CD4-positive, alpha-beta T cell (primary cell): ENCODE data around the gene PMS1. TPM values are rescaled to one million over a fixed set of nuclear protein-coding genes. Genes with fewer than 3 reads are reported as not detected.
"Not testable (repeated sequence)": the region's sequence is repeated elsewhere in the genome, so short reads cannot be mapped to it uniquely, and the experiment has no call there.

Experiments
- ATAC-seq: fragments of 200-7000 bp; cut with Tn5 transposase; one replicate; pipeline ENCODE4 v1.10.0; 2022; ENCODE audit warnings: mild to moderate bottlenecking; ENCODE audit not compliant: poor library complexity
- CTCF ChIA-PET: fragments of 350-600 bp; sonication (Branson Sonifier 250); formaldehyde crosslinking; loops from one replicate; lab custom pipeline; 2021; ENCODE audit warnings: antibody characterized with exemption, inconsistent platforms; lab: Charles Lee
- POLR2A ChIA-PET: fragments of 350-600 bp; sonication (Branson Sonifier 250); formaldehyde crosslinking; loops from one replicate; lab custom pipeline; 2021; ENCODE audit warnings: antibody characterized with exemption, inconsistent platforms; lab: Charles Lee
- DNase-seq, 14 experiments: peaks; one replicate each; pipeline ENCODE4 v3.0.0-alpha.2; 2013 to 2020; ENCODE audit warnings: mixed read lengths in 2 of 14
- H3K27ac ChIP-seq, 2 donors: one replicate each; pipeline versions ENCODE4 v1.5.1 to v1.7.0; 2013; ENCODE audit warnings: low read length in 2 of 2, low read depth in 1 of 2, mild to moderate bottlenecking in 1 of 2
- H3K27me3 ChIP-seq, 2 experiments: 1 replicate in 1 of 2; 2 replicates in 1 of 2; pipeline versions ENCODE4 v1.6.1 to v1.7.0; 2013; ENCODE audit warnings: low read length in 2 of 2, control low read depth in 1 of 2, mild to moderate bottlenecking in 1 of 2, moderate library complexity in 1 of 2; ENCODE audit not compliant: insufficient read depth in 2 of 2, control insufficient read depth in 1 of 2
- H3K36me3 ChIP-seq: one replicate; pipeline ENCODE4 v1.6.1; 2013; ENCODE audit warnings: low read length, control low read depth; ENCODE audit not compliant: insufficient read depth
- H3K4me1 ChIP-seq: one replicate; pipeline ENCODE4 v1.6.1; 2013; ENCODE audit warnings: low read length, control low read depth; ENCODE audit not compliant: insufficient read depth
- H3K4me3 ChIP-seq: one replicate; pipeline ENCODE4 v1.5.1; 2013; ENCODE audit warnings: mild to moderate bottlenecking, low read length, moderate library complexity
- H3K9me3 ChIP-seq, 2 experiments: 1 replicate in 1 of 2; 2 replicates in 1 of 2; pipeline versions ENCODE4 v1.6.1 to v1.7.0; 2013; ENCODE audit warnings: low read length in 2 of 2, mild to moderate bottlenecking in 2 of 2, control low read depth in 1 of 2, moderate library complexity in 1 of 2; ENCODE audit not compliant: control insufficient read depth in 1 of 2, insufficient read depth in 1 of 2
- H3K27ac Mint-ChIP-seq: one replicate; pipeline ENCODE4 v1.8.0; 2020; ENCODE audit warnings: mixed read lengths
- H3K27me3 Mint-ChIP-seq: one replicate; pipeline ENCODE4 v1.8.0; 2021; ENCODE audit warnings: mixed read lengths
- H3K36me3 Mint-ChIP-seq: one replicate; pipeline ENCODE4 v1.8.0; 2021; ENCODE audit warnings: low read depth, mixed read lengths
- H3K4me1 Mint-ChIP-seq: one replicate; pipeline ENCODE4 v1.8.0; 2021; ENCODE audit warnings: low read depth, mixed read lengths
- H3K4me3 Mint-ChIP-seq: one replicate; pipeline ENCODE4 v1.8.0; 2020; ENCODE audit warnings: mild to moderate bottlenecking, mixed read lengths
- H3K9me3 Mint-ChIP-seq: one replicate; pipeline ENCODE4 v1.8.0; 2020; ENCODE audit warnings: mixed read lengths
- intact Hi-C, 2 experiments: fragments of 100-400 bp; cut with DNase I in 1 of 2; cut with micrococcal nuclease in 1 of 2; formaldehyde crosslinking; loops; one replicate each; pipeline versions ENCODE4 v1.15.1 to v1.9.0; 2023 to 2025; cut with DNase I, micrococcal nuclease
- total RNA-seq, 174 experiments: library from RNA in 2 of 174; stranded (reverse) in 2 of 174; gene quantifications; one replicate each; pipeline ENCODE4 v1.2.3 and lab custom pipeline; 2021 to 2026
- TF ChIP-seq, protein P1 (sequence below): fragments of 200-600 bp; IDR thresholded peaks from one replicate; pipeline ENCODE4 v1.8.0; 2022; ENCODE audit warnings: antibody characterized with exemption, mild to moderate bottlenecking

Gene PMS1
- total RNA-seq, 2 experiments from 2014 or later, result 9.6 to 9.8 TPM

DNA sequence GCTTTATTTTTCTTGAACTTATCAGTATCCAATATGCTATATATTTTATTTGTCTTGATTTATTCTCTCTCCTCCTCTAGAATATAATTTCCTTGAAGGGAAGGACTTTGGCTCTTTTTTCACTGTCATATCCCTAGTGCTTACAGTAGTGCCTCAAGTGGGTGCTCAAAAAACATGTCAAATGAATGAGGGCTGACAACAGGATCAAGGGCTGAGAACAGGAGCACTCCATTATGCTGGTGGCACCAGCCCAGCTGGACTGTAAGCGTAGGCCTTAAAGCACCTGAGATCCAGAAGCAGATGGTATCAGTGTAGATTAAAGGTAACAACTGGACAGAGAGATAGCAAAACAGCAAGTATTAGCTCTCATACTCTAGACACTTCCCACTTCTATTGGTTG, 46.3 kb downstream of the PMS1 start:
- TF ChIP-seq, protein P1, sequence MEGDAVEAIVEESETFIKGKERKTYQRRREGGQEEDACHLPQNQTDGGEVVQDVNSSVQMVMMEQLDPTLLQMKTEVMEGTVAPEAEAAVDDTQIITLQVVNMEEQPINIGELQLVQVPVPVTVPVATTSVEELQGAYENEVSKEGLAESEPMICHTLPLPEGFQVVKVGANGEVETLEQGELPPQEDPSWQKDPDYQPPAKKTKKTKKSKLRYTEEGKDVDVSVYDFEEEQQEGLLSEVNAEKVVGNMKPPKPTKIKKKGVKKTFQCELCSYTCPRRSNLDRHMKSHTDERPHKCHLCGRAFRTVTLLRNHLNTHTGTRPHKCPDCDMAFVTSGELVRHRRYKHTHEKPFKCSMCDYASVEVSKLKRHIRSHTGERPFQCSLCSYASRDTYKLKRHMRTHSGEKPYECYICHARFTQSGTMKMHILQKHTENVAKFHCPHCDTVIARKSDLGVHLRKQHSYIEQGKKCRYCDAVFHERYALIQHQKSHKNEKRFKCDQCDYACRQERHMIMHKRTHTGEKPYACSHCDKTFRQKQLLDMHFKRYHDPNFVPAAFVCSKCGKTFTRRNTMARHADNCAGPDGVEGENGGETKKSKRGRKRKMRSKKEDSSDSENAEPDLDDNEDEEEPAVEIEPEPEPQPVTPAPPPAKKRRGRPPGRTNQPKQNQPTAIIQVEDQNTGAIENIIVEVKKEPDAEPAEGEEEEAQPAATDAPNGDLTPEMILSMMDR, result no peak
- Mint-ChIP-seq H3K4me3 (no peak overlapping the region), H3K36me3 (peaks cover 35% of the 10 kb centered on the region), H3K27ac (no peak overlapping the region), H3K27me3 (no peaks in the 10 kb centered on the region), H3K4me1 (no peaks in the 10 kb centered on the region), H3K9me3 (no peaks in the 10 kb centered on the region)
- intact Hi-C loops, result no loop called here
- Histone ChIP-seq H3K4me1 (no peaks in the 10 kb centered on the region), H3K4me3 (no peak overlapping the region), H3K27me3 (no peaks in the 10 kb centered on the region), H3K9me3 (no peaks in the 10 kb centered on the region), H3K27ac (no peak overlapping the region), H3K36me3 (peaks cover 6% of the 10 kb centered on the region)
- no peak for DNase-seq
- POLR2A ChIA-PET, result no interaction called here
- no peak for ATAC-seq
- CTCF ChIA-PET, result no interaction called here

DNA sequence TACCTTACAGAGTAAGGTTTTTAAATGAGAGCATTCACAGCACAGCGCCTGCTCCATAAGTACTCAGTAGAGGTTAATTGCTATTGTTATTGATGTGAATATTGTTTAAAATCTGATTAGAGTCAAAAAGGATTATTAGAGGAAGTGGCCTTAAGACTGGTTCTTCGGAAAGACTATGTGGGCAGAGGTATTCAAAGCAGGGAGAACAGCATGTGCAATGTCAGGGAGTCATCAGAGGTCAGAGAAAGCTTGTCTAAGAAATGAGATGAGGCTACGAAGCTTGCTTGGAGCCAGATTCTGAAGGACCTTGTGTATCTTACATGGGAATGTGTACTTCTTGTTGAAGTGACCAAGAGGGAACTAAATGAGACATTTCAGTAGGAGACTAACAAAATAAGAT, 49.8 kb downstream of the PMS1 start:
- TF ChIP-seq, protein P1, result no peak
- CTCF ChIA-PET, result no interaction called here
- Histone ChIP-seq H3K36me3 (peaks cover 4% of the 10 kb centered on the region), H3K27ac (no peak overlapping the region), H3K9me3 (no peaks in the 10 kb centered on the region), H3K27me3 (no peaks in the 10 kb centered on the region), H3K4me1 (no peaks in the 10 kb centered on the region), H3K4me3 (no peak overlapping the region)
- DNase-seq (no peak), ATAC-seq (no peak)
- POLR2A ChIA-PET, result no interaction called here
- H3K27me3 Mint-ChIP-seq, result no peaks in the 10 kb centered on the region
- no peaks in the 10 kb centered on the region for H3K4me1 Mint-ChIP-seq
- H3K4me3 Mint-ChIP-seq, result no peak overlapping the region
- peaks cover 34% of the 10 kb centered on the region for H3K36me3 Mint-ChIP-seq
- no peaks in the 10 kb centered on the region for H3K9me3 Mint-ChIP-seq
- intact Hi-C loops, result no loop called here
- no peak overlapping the region for H3K27ac Mint-ChIP-seq

DNA sequence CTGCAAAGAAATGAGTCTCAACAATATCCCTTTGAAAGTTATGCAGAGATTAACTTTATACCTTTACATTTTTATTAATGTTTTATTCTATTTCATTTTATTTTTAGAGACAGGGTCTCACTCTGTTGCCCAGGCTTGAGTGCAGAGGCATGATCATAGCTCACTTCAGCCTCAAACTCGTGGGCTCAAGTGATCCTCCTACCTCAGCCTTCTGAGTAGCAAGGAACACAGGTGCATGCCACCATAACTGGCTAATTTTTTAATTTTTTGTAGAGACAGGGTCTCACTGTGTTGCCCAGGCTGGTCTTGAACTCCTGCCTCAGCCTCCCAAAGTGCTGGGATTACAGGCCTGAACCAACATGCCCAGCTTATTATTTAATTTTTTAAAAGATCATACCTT, 50.4 kb downstream of the PMS1 start:
- ATAC-seq, intact Hi-C loops, H3K9me3 Mint-ChIP-seq, H3K9me3 ChIP-seq, DNase-seq, H3K27ac Mint-ChIP-seq, CTCF ChIA-PET, H3K4me3 ChIP-seq, H3K27ac ChIP-seq, H3K27me3 Mint-ChIP-seq, H3K36me3 ChIP-seq, H3K27me3 ChIP-seq, H3K4me1 Mint-ChIP-seq, H3K4me1 ChIP-seq, POLR2A ChIA-PET, H3K4me3 Mint-ChIP-seq: not testable (repeated sequence)
- peaks cover 28% of the 10 kb centered on the region for H3K36me3 Mint-ChIP-seq

DNA sequence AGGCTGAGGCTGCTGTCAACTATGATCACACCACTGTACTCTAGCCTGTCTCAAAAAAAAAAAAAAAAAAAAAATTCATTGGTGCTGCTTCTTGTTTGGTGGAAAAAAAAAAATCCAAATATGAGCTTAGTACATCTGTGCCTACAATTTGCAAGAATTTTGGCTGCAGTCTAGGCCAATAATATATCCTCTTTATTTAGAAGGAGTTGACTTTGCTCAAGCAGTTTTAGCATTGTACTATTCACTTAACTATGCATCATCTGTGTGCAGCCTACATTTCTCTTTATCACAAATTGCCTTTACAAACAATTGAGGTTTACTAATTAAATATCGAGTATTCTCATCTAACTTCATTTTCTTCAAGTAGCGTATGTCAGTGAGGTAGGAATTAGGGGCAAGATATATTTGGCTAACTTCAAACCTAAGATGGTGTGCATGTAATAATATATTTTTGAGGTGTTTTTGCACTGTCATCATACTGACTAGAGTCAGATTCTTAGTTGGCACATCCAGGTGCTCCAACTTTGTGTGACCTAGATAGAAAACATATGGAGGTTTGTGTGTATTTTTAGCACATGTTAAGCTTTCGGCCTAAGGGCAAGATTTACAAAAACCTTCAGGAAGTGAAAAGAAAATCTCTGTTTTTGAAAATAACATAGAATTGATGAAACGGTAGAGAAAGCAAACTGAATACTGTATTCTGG, 51.8 kb downstream of the PMS1 start:
- no peaks in the 10 kb centered on the region for H3K27me3 Mint-ChIP-seq
- Histone ChIP-seq H3K27ac (no peak overlapping the region), H3K36me3 (no peaks in the 10 kb centered on the region), H3K9me3 (no peaks in the 10 kb centered on the region), H3K4me3 (no peak overlapping the region), H3K27me3 (no peaks in the 10 kb centered on the region), H3K4me1 (no peaks in the 10 kb centered on the region)
- POLR2A ChIA-PET, result no interaction called here
- H3K36me3 Mint-ChIP-seq, result peaks cover 20% of the 10 kb centered on the region
- no peaks in the 10 kb centered on the region for H3K4me1 Mint-ChIP-seq
- no peak for ATAC-seq
- CTCF ChIA-PET, result no interaction called here
- intact Hi-C loops, result no loop called here
- H3K9me3 Mint-ChIP-seq, result no peaks in the 10 kb centered on the region
- DNase-seq, result no peak
- TF ChIP-seq, protein P1, result no peak
- no peak overlapping the region for H3K27ac Mint-ChIP-seq
- no peak overlapping the region for H3K4me3 Mint-ChIP-seq
